Ovary (tissue), 9 donors: ENCODE measurements around the gene LRRC36. TPM values are rescaled to one million over a fixed set of nuclear protein-coding genes. Genes with fewer than 3 reads are reported as not detected.

ENCODE experiments used
- DNase-seq, 5 donors: peaks; one replicate each; pipeline ENCODE4 v3.0.0-alpha.2; 2019 to 2020
- H3K27ac ChIP-seq, 2 donors: fragments of 200-600 bp; one replicate each; pipeline versions ENCODE4 v1.5.1 to v1.8.0; 2019 to 2022
- H3K27me3 ChIP-seq: fragments of 200-600 bp; one replicate; pipeline ENCODE4 v1.8.0; 2022
- H3K36me3 ChIP-seq: fragments of 200-600 bp; sonication (generic); one replicate; pipeline ENCODE4 v1.5.1; 2019
- H3K4me1 ChIP-seq: one replicate; pipeline ENCODE4 v1.8.1; 2013; ENCODE audit warnings: mild to moderate bottlenecking, moderate library complexity; ENCODE audit not compliant: insufficient read depth
- H3K4me3 ChIP-seq: fragments of 200-600 bp; sonication (generic); one replicate; pipeline ENCODE4 v1.5.1; 2017
- H3K9me3 ChIP-seq, 2 donors: fragments of 200-600 bp in 1 of 2; sonication (generic) in 1 of 2; one replicate each; pipeline versions ENCODE4 v1.5.1 to v1.8.1; 2013 to 2019; ENCODE audit warnings: mild to moderate bottlenecking in 1 of 2, moderate library complexity in 1 of 2
- CTCF ChIP-seq, 3 donors: fragments of 450-650 bp in 2 of 3; fragments of 200-600 bp in 1 of 3; IDR thresholded peaks; one replicate each; pipeline versions ENCODE4 v1.5.1 to v1.8.0; 2016 to 2022; ENCODE audit warnings: antibody characterized with exemption in 3 of 3, mild to moderate bottlenecking in 1 of 3
- EP300 ChIP-seq: sonication (generic); formaldehyde crosslinking; IDR thresholded peaks from one replicate; pipeline ENCODE4 v1.6.1; 2017; ENCODE audit warnings: antibody characterized with exemption
- POLR2A ChIP-seq: fragments of 450-650 bp; IDR thresholded peaks from one replicate; pipeline ENCODE4 v1.6.1; 2017; ENCODE audit warnings: antibody characterized with exemption, mild to moderate bottlenecking, moderate library complexity
- WGBS, 3 donors: extraction: QIAGEN DNeasy Blood & Tissue Kit in 1 of 3; methylation state at CpG; one replicate each; pipeline versions ENCODE4 v1.1.5 to v1.1.7; 2013 to 2017; 5-methylcytosine and 5-hydroxymethylcytosine counted together
- intact Hi-C, 4 donors: fragments of 100-400 bp; cut with DNase I; formaldehyde crosslinking; loops; one replicate each; pipeline versions ENCODE4 v1.11.0 to v1.15.1; 2022 to 2023
- polyA plus RNA-seq, 2 donors: library from polyadenylated mRNA; stranded (reverse); fragments of 200-250 nt in 1 of 2; fragments of 350-450 nt in 1 of 2; fragmentation: Illumina TruSeq in 1 of 2; extraction: RNeasy Lipid Tissue Mini Kit (QIAGEN cat#74804) in 1 of 2; gene quantifications; one replicate each; pipeline ENCODE4 v1.2.3, GENCODE V29; 2013 to 2014
- total RNA-seq, 7 donors: library from RNA; depleted of rRNA in 2 of 7; stranded (reverse); fragments of >200 nt in 2 of 7; fragmentation: NEBNext Ultra II Directional in 3 of 7; extraction: Animal tissue kit (Norgen Biotek cat#: 25700) in 3 of 7; gene quantifications; one replicate each; pipeline versions ENCODE4 v1.1.0 to v1.2.4, GENCODE V29; 2016 to 2023
- donor health status: DM: no; HTN: no; CAD: no; lungs with moderate emphysema.
- donor health status: DM: no; HTN: no; CAD: no.
- donor health status: Bipolar disorder and iron deficiency.
- donor health status: DM: yes; HTN: yes; CAD: no.
- donor health status: DM: no; HTN: no; CAD: no.
- donor health status: DM: yes; HTN: yes; CAD: no.

The LRRC36 gene
- total and polyA plus RNA-seq, 9 donors: 0.58 to 2.6 (median 0.96) TPM; not detected in 1

- Histone ChIP-seq H3K27ac (no peak overlapping the region), H3K27me3 (no peaks in the 10 kb centered on the region), H3K4me1 (no peaks in the 10 kb centered on the region), H3K9me3 (no peaks in the 10 kb centered on the region), H3K4me3 (no peak overlapping the region), H3K36me3 (no peaks in the 10 kb centered on the region)
- no peak for DNase-seq
- 78 to 80% (median 79%) methylated on average over 6 of the region's 6 CpGs for WGBS, 3 donors
- intact Hi-C loops: loop anchor here in 1 of 4 donors (5.0 kb wide), 1 partner anchor 126 kb away; no protein-coding TSS in a partner anchor
- TF ChIP-seq CTCF (IDR thresholded peaks at IDR 0.05) (no peak), EP300 (no peak), POLR2A (no peak)
Measured at GRCh38 chr16:67407788-67408452, 81.3 kb downstream of the LRRC36 start.

- intact Hi-C loops: loop anchor here in 2 of 4 donors (5.0 to 10.0 kb wide), 2 partner anchors 127 to 155 kb away; no protein-coding TSS in a partner anchor
- no peaks in the 10 kb centered on the region for H3K36me3 ChIP-seq
- 83 to 89% (median 87%) methylated on average over 9 of the region's 9 CpGs for WGBS, 3 donors
- H3K27ac ChIP-seq: no peak overlapping the region
- DNase-seq: no peak
- no peaks in the 10 kb centered on the region for H3K27me3 ChIP-seq
- no peak overlapping the region for H3K4me3 ChIP-seq
- H3K4me1 ChIP-seq: peaks cover 8% of the 10 kb centered on the region
- TF ChIP-seq POLR2A (no peak), CTCF (IDR thresholded peaks at IDR 0.05) (no peak), EP300 (no peak)
- H3K9me3 ChIP-seq: no peaks in the 10 kb centered on the region
Measured at GRCh38 chr16:67409631-67410030, 83.0 kb downstream of the LRRC36 start.

- Histone ChIP-seq H3K4me3 (no peak overlapping the region), H3K9me3 (no peaks in the 10 kb centered on the region), H3K27ac (no peak overlapping the region), H3K36me3 (no peaks in the 10 kb centered on the region), H3K4me1 (peaks cover 9% of the 10 kb centered on the region), H3K27me3 (no peaks in the 10 kb centered on the region)
- TF ChIP-seq POLR2A (no peak), EP300 (no peak), CTCF (IDR thresholded peaks at IDR 0.05) (no peak)
- WGBS, 3 donors: 91 to 95% (median 92%) methylated on average over 3 of the region's 3 CpGs
- intact Hi-C loops: loop anchor here in 1 of 4 donors (10.0 kb wide), 1 partner anchor 157 kb away; no protein-coding TSS in a partner anchor
- DNase-seq: no peak
Measured at GRCh38 chr16:67411339-67411738, 84.7 kb downstream of the LRRC36 start.

GRCh38 chr16:67412294-67412693, 85.7 kb downstream of the LRRC36 start:
- WGBS, 3 donors: 19 to 29% (median 23%) methylated on average over 2 of the region's 2 CpGs
- no peak for DNase-seq
- Histone ChIP-seq H3K9me3 (no peaks in the 10 kb centered on the region), H3K27me3 (no peaks in the 10 kb centered on the region), H3K27ac (no peak overlapping the region), H3K4me3 (no peak overlapping the region), H3K36me3 (no peaks in the 10 kb centered on the region), H3K4me1 (peaks cover 9% of the 10 kb centered on the region)
- no peak for TF ChIP-seq POLR2A
- no peak for TF ChIP-seq CTCF (IDR thresholded peaks at IDR 0.05)
- no peak for TF ChIP-seq EP300
- intact Hi-C loops: loop anchor here in 1 of 4 donors (10.0 kb wide), 1 partner anchor 157 kb away; no protein-coding TSS in a partner anchor
